ENCODE results near the gene SORBS2.
A peak's percentile ranks its signal among the peaks of the same experiment; 100 is the strongest.

SORBS2 gene

GRCh38 chr4:185666156-185666555 lies 145.8 kb downstream of the SORBS2 start:
- DNase-seq: no peak

- DNase-seq: no peak
Measured at GRCh38 chr4:185665655-185666054, 146.3 kb downstream of the SORBS2 start.

- no peak for DNase-seq
Measured at GRCh38 chr4:185664481-185664880, 147.5 kb downstream of the SORBS2 start.

- DNase-seq: no peak
Measured at GRCh38 chr4:185662030-185662778, 149.8 kb downstream of the SORBS2 start.

GRCh38 chr4:185660340-185660739 lies 151.7 kb downstream of the SORBS2 start:
- no peak for DNase-seq

GRCh38 chr4:185657699-185658098 lies 154.3 kb downstream of the SORBS2 start:
- no peak for DNase-seq

- no peak for DNase-seq
Measured at GRCh38 chr4:185657183-185657582, 154.8 kb downstream of the SORBS2 start.

- no peak for DNase-seq
Measured at GRCh38 chr4:185656467-185656931, 155.5 kb downstream of the SORBS2 start.

GRCh38 chr4:185654965-185655554 lies 156.9 kb downstream of the SORBS2 start:
- no peak for DNase-seq

GRCh38 chr4:185654311-185654710 lies 157.7 kb downstream of the SORBS2 start:
- no peak for DNase-seq

- DNase-seq: no peak
Measured at GRCh38 chr4:185651851-185652250, 160.1 kb downstream of the SORBS2 start.

GRCh38 chr4:185651137-185651677 lies 160.8 kb downstream of the SORBS2 start:
- no peak for DNase-seq

GRCh38 chr4:185648631-185649030 lies 163.4 kb downstream of the SORBS2 start:
- no peak for DNase-seq

- no peak for DNase-seq
Measured at GRCh38 chr4:185645403-185645802, 166.6 kb downstream of the SORBS2 start.

GRCh38 chr4:185644408-185644807 lies 167.6 kb downstream of the SORBS2 start:
- no peak for DNase-seq

- DNase-seq: no peak
Measured at GRCh38 chr4:185642907-185643306, 169.1 kb downstream of the SORBS2 start.

- DNase-seq: peak in 1 of 2 donors; percentile 16
Measured at GRCh38 chr4:185640811-185641675, 171.0 kb downstream of the SORBS2 start.

- DNase-seq: no peak
Measured at GRCh38 chr4:185638548-185639301, 173.3 kb downstream of the SORBS2 start.

- DNase-seq: no peak
Measured at GRCh38 chr4:185638093-185638492, 173.9 kb downstream of the SORBS2 start.

GRCh38 chr4:185637163-185637875 lies 174.7 kb downstream of the SORBS2 start:
- no peak for DNase-seq

- DNase-seq: no peak
Measured at GRCh38 chr4:185634066-185634652, 177.8 kb downstream of the SORBS2 start.

All from CD4-positive, alpha-beta T cell treated with Interleukin-1 beta for 1 hour (primary cell).